ENCODE results near the gene RAMP1. TPM values are rescaled to one million over a fixed set of nuclear protein-coding genes. Genes with fewer than 3 reads are reported as not detected.
"Not testable (repeated sequence)": the region's sequence is repeated elsewhere in the genome, so short reads cannot be mapped to it uniquely, and the experiment has no call there.

RAMP1 gene
- total RNA-seq, 1 experiment from 2014 or later = 23.4 TPM

- TF ChIP-seq ATF3 (IDR thresholded peaks at IDR 0.05) (no peak), FOSL1 (IDR thresholded peaks at IDR 0.05; ENCODE audit: low read depth) (no peak), CBX3 (IDR thresholded peaks at IDR 0.05; ENCODE audit: low read depth) (no peak), POLR2A (IDR thresholded peaks at IDR 0.05; ENCODE audit: borderline replicate concordance, extremely low read depth, insufficient read depth, insufficient read length) (no peak), SP1 (IDR thresholded peaks at IDR 0.05; ENCODE audit: low read depth) (no peak), SRF (IDR thresholded peaks at IDR 0.05; ENCODE audit: low read depth) (no peak)
Measured at GRCh38 chr2:237841051-237841450, 18.4 kb upstream of the RAMP1 start.

GRCh38 chr2:237848940-237849339, 10.5 kb upstream of the RAMP1 start:
- H2AFZ ChIP-seq (ENCODE audit: low read depth, low read length, poor library complexity, severe bottlenecking); H3K27ac ChIP-seq (ENCODE audit: low read depth, low read length); H3K4me1 ChIP-seq (ENCODE audit: control insufficient read depth in 1 of 2, insufficient read depth in 2 of 2, low read length in 2 of 2); H3K36me3 ChIP-seq (ENCODE audit: control insufficient read depth in 1 of 2, insufficient read depth in 2 of 2, low read length in 2 of 2); H4K20me1 ChIP-seq (ENCODE audit: insufficient read depth); H3K4me3 ChIP-seq (replicated peaks in 1 of 2; ENCODE audit: low read depth in 1 of 2, low read length in 2 of 2); intact Hi-C loops (cut with micrococcal nuclease); DNase-seq (ENCODE audit: low read depth, low spot score); ATAC-seq; H3K4me2 ChIP-seq (ENCODE audit: low read length); H3K27me3 ChIP-seq (ENCODE audit: insufficient read depth, low read length); H3K9me3 ChIP-seq (ENCODE audit: control insufficient read depth in 1 of 2, insufficient read depth in 1 of 2, low read depth in 1 of 2, low read length in 2 of 2); CTCF ChIA-PET; BruUV-seq (replicated peaks); POLR2A ChIA-PET; H3K79me2 ChIP-seq (ENCODE audit: insufficient read depth, low read length); H3K9ac ChIP-seq (ENCODE audit: low read length); H3K9me2 ChIP-seq (ENCODE audit: insufficient read depth); RAD21 ChIA-PET (ENCODE audit: low non-redundant PET in 1 of 2, low total read pairs in 2 of 2, uncharacterized antibody in 2 of 2, unreplicated experiment in 2 of 2): not testable (repeated sequence)

More at GRCh38 chr2:237841051-237841450, 18.4 kb upstream of the RAMP1 start:
- Histone ChIP-seq H3K79me2 (ENCODE audit: insufficient read depth, low read length) (no peaks in the 10 kb centered on the region), H3K27me3 (ENCODE audit: insufficient read depth, low read length) (no peaks in the 10 kb centered on the region), H2AFZ (ENCODE audit: low read depth, low read length, poor library complexity, severe bottlenecking) (no peak overlapping the region), H3K9me3 (ENCODE audit: control insufficient read depth in 1 of 2, insufficient read depth in 1 of 2, low read depth in 1 of 2, low read length in 2 of 2) (peaks cover 0 to 5% of the 10 kb centered on the region in 2 experiments; a peak in 1 of 4 replicates), H3K4me2 (ENCODE audit: low read length) (no peak overlapping the region), H3K4me1 (ENCODE audit: control insufficient read depth in 1 of 2, insufficient read depth in 2 of 2, low read length in 2 of 2) (no peaks in the 10 kb centered on the region), H3K9ac (ENCODE audit: low read length) (no peak overlapping the region), H3K9me2 (ENCODE audit: insufficient read depth) (no peaks in the 10 kb centered on the region), H4K20me1 (ENCODE audit: insufficient read depth) (no peaks in the 10 kb centered on the region), H3K27ac (ENCODE audit: low read depth, low read length) (no peak overlapping the region), H3K36me3 (ENCODE audit: control insufficient read depth in 1 of 2, insufficient read depth in 2 of 2, low read length in 2 of 2) (no peaks in the 10 kb centered on the region), H3K4me3 (replicated peaks in 1 of 2; ENCODE audit: low read depth in 1 of 2, low read length in 2 of 2) (no peak overlapping the region)
- intact Hi-C loops (cut with micrococcal nuclease) = no loop called here
- no peak for ATAC-seq
- ChIA-PET CTCF (no interaction called here), RAD21 (ENCODE audit: low non-redundant PET in 1 of 2, low total read pairs in 2 of 2, uncharacterized antibody in 2 of 2, unreplicated experiment in 2 of 2) (no interaction called here), POLR2A (no interaction called here)
- DNase-seq (ENCODE audit: low read depth, low spot score) = no peak
- BruUV-seq (replicated peaks) = no TSS peak
